NK-92 treated with Interleukin-12 subunit alpha and Interleukin-12 subunit beta, amount 100 ng/mL, for 24 hours (cell line): ENCODE data around the gene PES1.
A peak's percentile ranks its signal among the peaks of the same experiment; 100 is the strongest.
"Not testable (repeated sequence)": the region's sequence is repeated elsewhere in the genome, so short reads cannot be mapped to it uniquely, and the experiment has no call there.

Source experiments
- DNase-seq: peaks from one replicate; lab custom pipeline; 2025; lab: John Stamatoyannopoulos, UW

The PES1 gene

GRCh38 chr22:30591588-30592359, at the start of gene PES1:
Gene PES1, minus strand, starts transcription at chr22:30591910. Its CDS starts 77 bp downstream, at chr22:30591833.
- peak; percentile 83 for DNase-seq

DNA sequence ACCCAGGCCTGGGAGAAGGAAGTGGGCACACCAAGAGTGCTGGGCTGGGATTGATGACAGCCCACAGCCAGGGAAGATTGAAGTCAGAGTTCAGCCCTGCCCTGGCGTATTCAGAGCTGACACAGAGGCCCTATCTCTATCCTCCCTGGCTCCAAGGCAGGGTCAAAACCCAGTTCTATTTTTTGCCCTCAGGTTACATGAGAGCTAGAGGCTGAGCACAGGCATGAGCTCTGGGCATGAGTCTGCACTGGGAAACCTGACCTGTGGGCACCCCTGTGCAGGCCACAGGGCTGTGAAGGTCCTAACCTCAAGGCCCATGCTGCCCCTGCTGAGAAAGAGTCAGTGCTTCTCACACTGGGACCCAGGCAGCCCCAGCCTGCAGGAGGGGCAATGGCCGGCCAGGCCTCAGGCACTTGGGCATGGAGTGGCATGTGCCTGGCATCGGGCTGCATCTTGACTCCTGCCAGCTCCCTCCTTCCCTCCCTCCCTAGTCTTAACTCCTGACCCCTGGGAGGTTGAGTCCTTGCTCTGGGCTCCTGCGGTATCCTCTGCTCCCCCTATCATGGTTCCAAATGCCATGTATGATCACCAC, 49.2 kb upstream of the PES1 start:
- DNase-seq = no peak

GRCh38 chr22:30640361-30640760, 48.7 kb upstream of the PES1 start:
- no peak for DNase-seq

- DNase-seq = no peak
Measured at GRCh38 chr22:30637701-30638114, 46.0 kb upstream of the PES1 start.

DNA sequence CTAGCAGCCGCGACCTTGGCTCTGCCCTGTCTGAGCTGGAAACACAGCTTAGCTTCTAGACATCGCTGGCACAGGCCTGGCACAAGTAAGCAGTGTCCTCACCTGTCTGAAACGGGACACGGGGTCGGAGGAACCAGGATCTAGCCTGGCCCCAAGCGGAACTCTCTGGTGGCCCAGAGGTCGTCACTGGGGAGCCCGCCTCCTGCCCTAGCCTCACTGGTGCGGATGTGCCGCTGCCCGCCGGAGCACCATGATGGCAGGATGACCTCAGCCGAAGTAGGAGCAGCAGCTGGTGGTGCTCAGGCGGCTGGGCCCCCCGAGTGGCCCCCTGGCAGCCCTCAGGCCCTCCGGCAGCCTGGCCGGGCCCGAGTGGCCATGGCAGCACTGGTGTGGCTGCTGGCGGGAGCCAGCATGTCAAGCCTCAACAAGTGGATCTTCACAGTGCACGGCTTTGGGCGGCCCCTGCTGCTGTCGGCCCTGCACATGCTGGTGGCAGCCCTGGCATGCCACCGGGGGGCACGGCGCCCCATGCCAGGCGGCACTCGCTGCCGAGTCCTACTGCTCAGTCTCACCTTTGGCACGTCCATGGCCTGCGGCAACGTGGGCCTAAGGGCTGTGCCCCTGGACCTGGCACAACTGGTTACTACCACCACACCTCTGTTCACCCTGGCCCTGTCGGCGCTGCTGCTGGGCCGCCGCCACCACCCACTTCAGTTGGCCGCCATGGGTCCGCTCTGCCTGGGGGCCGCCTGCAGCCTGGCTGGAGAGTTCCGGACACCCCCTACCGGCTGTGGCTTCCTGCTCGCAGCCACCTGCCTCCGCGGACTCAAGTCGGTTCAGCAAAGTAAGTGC, 44.7 kb upstream of the PES1 start:
- DNase-seq = no peak

GRCh38 chr22:30635273-30636225, 43.8 kb upstream of the PES1 start, which contains the start of gene SLC35E4:
Gene SLC35E4, plus strand, starts transcription at chr22:30635781. Its CDS starts 670 bp downstream, at chr22:30636451.
- DNase-seq = peak; percentile 91

- DNase-seq = peak; percentile 78
Measured at GRCh38 chr22:30634471-30635233, 42.9 kb upstream of the PES1 start.

- not testable (repeated sequence) for DNase-seq
Measured at GRCh38 chr22:30631469-30631868, 39.8 kb upstream of the PES1 start.

- DNase-seq = no peak
Measured at GRCh38 chr22:30628491-30628890, 36.8 kb upstream of the PES1 start.

GRCh38 chr22:30627471-30627870, 35.8 kb upstream of the PES1 start:
- DNase-seq = no peak

DNA sequence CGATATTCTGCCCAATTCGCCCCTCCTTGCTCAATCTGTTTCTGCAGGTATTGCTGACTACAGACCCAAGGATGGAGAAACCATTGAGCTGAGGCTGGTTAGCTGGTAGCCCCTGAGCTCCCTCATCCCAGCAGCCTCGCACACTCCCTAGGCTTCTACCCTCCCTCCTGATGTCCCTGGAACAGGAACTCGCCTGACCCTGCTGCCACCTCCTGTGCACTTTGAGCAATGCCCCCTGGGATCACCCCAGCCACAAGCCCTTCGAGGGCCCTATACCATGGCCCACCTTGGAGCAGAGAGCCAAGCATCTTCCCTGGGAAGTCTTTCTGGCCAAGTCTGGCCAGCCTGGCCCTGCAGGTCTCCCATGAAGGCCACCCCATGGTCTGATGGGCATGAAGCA, 34.7 kb upstream of the PES1 start:
- no peak for DNase-seq

- DNase-seq = not testable (repeated sequence)
Measured at GRCh38 chr22:30619909-30620308, 28.2 kb upstream of the PES1 start.

DNA sequence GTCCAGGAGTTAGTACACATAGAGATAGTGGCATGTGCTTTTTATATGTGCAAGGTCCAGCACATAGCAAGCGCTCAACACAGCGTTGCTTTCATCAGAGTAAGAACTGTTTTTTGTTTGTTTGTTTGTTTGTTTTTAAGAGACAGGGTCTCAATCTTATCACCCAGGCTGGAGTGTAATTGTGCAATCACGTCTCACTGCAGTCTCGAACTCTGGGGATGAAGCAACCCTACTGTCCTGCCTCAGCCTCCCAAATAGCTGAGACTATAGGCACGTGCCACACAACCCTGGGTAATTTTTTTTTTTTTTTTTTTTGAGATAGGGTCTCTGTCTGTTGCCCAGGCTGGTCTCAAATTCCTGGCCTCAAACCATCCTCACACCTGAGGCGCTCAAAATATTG, 26.1 kb upstream of the PES1 start:
- DNase-seq = no peak

DNA sequence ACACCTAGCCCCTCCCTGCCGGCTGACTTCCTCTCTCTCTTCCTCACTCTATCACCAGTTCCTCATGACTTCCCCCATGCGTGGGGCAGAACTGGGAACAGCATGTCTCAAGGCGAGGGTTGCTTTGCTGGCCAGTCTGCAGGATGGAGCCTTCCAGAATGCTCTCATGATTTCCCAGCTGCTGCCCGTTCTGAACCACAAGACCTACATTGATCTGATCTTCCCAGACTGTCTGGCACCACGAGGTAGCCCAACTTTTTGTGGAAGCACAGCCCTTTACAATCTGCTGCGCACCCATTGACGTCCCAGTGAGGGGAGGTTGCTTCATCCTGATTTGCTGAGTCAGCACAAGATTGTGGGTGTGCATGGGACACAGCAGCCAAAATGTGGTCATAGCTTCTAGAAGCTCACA, 23.8 kb upstream of the PES1 start:
- no peak for DNase-seq

- DNase-seq = no peak
Measured at GRCh38 chr22:30614879-30615278, 23.2 kb upstream of the PES1 start.

DNA sequence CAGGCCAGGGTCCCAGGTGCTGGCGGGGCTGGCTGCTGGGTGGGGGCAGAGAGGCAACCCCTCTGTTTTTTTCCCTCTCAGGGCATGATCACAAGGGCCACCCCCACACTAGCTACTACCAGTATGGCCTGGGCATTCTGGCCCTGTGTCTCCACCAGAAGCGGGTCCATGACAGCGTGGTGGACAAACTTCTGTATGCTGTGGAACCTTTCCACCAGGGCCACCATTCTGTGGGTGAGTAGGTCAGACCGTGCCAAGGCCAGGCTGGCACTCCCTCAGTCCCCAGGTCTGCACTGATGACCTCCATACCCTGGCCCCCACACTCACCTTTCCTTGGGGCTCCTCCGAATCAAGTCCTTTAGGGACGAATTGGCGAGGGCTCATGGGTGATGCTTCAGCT, 22.6 kb upstream of the PES1 start:
- no peak for DNase-seq

DNA sequence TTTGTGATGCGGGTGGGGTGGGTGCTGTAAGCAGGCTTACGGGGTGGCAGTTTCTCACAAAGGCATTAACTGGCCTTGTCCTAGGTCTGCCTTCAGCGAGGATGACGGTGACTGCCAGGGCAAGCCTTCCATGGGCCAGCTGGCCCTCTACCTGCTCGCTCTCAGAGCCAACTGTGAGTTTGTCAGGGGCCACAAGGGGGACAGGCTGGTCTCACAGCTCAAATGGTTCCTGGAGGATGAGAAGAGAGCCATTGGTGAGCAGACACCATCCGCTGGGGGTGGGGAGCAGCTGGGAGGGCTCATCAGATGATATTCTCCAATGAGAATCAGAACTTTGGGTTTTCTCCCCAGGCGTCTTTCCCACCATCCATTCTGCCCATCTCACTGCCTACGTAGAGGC, 21.1 kb upstream of the PES1 start:
- DNase-seq = no peak

- DNase-seq = no peak
Measured at GRCh38 chr22:30611197-30611596, 19.5 kb upstream of the PES1 start.

DNA sequence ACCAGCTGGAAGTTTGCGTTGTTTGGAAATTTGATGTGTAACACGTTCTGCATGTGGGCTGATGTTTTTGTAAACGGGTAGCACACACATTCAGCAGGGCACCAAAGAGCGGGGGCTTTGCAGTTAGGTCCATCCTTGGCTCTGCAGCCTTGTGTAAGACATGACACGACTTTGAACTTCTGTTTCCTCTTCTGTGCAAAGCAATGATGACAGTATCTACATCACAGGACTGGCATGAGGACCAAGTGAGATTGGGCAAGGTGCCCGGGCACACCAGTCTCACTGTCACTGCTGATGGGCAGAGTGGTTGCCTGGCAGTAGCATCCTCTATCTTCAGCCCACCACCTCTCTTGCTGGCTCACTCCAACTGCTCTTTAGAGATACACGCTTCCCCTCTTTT, 18.6 kb upstream of the PES1 start:
- no peak for DNase-seq

DNA sequence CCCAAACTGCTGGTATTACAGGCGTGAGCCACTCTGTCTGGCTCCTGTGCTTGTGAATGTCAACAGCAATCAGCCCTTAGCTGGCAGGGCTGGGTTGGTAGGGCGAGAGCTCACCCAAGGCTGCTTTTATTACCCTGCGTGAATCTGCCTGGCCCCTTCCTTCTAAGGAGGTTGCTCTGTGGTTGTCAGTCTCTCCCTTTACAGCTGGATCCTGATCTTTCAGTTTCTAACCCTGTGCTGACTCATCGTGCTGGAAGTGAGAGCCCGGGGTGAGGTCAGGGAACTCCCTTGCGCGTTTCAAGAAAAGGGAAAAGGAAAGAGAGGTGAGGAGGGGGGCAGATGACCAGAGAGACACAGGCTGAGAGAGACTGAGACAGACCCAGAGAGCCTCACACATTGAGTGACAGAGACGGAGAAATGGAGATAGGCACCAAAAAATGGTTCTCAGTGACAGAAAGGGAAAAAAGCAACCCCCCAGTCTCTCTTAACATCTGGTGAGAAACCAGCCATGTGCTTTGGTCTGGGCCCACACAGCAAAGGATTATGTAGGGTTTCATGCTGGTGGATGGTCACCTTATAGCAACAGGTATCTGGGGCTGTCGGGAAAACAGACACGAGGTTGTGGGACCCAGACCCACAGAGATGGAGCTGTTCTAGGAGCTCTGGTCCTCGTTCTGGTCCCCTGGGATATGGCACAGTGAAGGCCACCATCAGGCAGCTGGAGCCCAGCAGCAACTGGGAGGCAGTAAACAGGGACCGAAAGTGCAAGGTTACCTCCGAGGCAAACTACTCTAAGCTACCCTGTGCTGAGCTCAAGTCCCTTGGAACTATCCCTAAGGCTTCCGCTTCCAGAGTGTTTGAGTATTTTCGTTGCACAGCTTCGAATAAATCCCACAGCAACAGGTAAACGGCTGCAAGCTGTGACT, 17.8 kb upstream of the PES1 start:
- no peak for DNase-seq
